Gastrocnemius medialis (tissue), 4 donors: Measurements from ENCODE around the gene FOXP2. TPM values are rescaled to one million over a fixed set of nuclear protein-coding genes. Genes with fewer than 3 reads are reported as not detected.

Experiments
- ATAC-seq, 2 donors: fragments of 150-250 bp; one replicate each; pipeline ENCODE4 v1.9.1; 2016
- DNase-seq, 2 donors: peaks; one replicate each; pipeline ENCODE4 v3.0.0-alpha.2; 2019
- H3K27ac ChIP-seq, 4 donors: fragments of 200-600 bp; sonication (generic); 1 replicate in 1 of 4; 2 replicates in 3 of 4; pipeline ENCODE4 v1.5.1; 2016 to 2018; ENCODE audit warnings: mild to moderate bottlenecking in 2 of 4, moderate library complexity in 1 of 4
- H3K27me3 ChIP-seq, 3 donors: fragments of 200-600 bp; sonication (generic) in 2 of 3; 1 replicate in 1 of 3; 2 replicates in 2 of 3; pipeline versions ENCODE4 v1.5.1 to v1.6.0; 2016 to 2019; ENCODE audit warnings: mild to moderate bottlenecking in 1 of 3, moderate library complexity in 1 of 3
- H3K36me3 ChIP-seq, 2 donors: fragments of 200-600 bp; sonication (generic) in 1 of 2; one replicate each; pipeline ENCODE4 v1.5.1; 2017 to 2018
- H3K4me1 ChIP-seq, 2 donors: fragments of 200-600 bp; sonication (generic) in 1 of 2; one replicate each; pipeline ENCODE4 v1.5.1; 2016 to 2017; ENCODE audit warnings: mild to moderate bottlenecking in 2 of 2
- H3K4me3 ChIP-seq, 4 donors: fragments of 200-600 bp; sonication (generic) in 3 of 4; 1 replicate in 1 of 4; 2 replicates in 3 of 4; pipeline ENCODE4 v1.5.1; 2016 to 2019; ENCODE audit warnings: mild to moderate bottlenecking in 2 of 4
- H3K9me3 ChIP-seq, 3 donors: fragments of 200-600 bp; sonication (generic) in 2 of 3; 1 replicate in 1 of 3; 2 replicates in 2 of 3; pipeline ENCODE4 v1.5.1; 2016 to 2019
- CTCF ChIP-seq, 5 experiments: fragments of 450-650 bp in 3 of 5; fragments of 200-600 bp in 2 of 5; sonication (generic) in 2 of 5; IDR thresholded peaks in 4 of 5; conservative IDR thresholded peaks in 1 of 5; 1 replicate in 4 of 5; 2 replicates in 1 of 5; pipeline ENCODE4 v1.5.1; 2016 to 2019; ENCODE audit warnings: antibody characterized with exemption in 5 of 5, mild to moderate bottlenecking in 3 of 5, moderate library complexity in 3 of 5
- POLR2A ChIP-seq, 2 donors: fragments of 450-650 bp; IDR thresholded peaks; one replicate each; pipeline ENCODE4 v1.6.1; 2017; ENCODE audit warnings: antibody characterized with exemption in 2 of 2, mild to moderate bottlenecking in 2 of 2, moderate library complexity in 2 of 2
- in situ Hi-C, 4 donors: fragments of 200-750 bp; cut with MboI; loops; one replicate each; pipeline versions ENCODE4 v1.15.0 to v1.8.0; 2017; ENCODE audit warnings: low sequenced_read_pairs in 4 of 4
- intact Hi-C: fragments of 100-400 bp; cut with DNase I; formaldehyde crosslinking; loops from one replicate; pipeline ENCODE4 v1.15.1; 2023; ENCODE audit warnings: low total_unique reads
- total RNA-seq, 4 donors: library from RNA; depleted of rRNA; stranded (reverse); fragments of >200 nt; gene quantifications; one replicate each; pipeline versions ENCODE4 v1.1.0 to v1.2.3, GENCODE V29; 2016

The FOXP2 gene
- total RNA-seq, 4 donors from 2014 or later: 4.9 to 16.9 (median 7.5) TPM

- DNase-seq (no peak), ATAC-seq (no peak)
- no peak overlapping the region for H3K4me3 ChIP-seq
- in situ Hi-C loops (no loop called here), intact Hi-C loops (no loop called here)
- no peak overlapping the region for H3K27ac ChIP-seq
- TF ChIP-seq POLR2A (IDR thresholded peaks at IDR 0.05) (no peak), CTCF (IDR thresholded peaks at IDR 0.05 in 4 of 5, conservative IDR thresholded peaks at IDR 0.05 in 1 of 5) (no peak)
- no peaks in the 10 kb centered on the region for H3K9me3 ChIP-seq
- H3K27me3 ChIP-seq: no peaks in the 10 kb centered on the region
- no peaks in the 10 kb centered on the region for H3K36me3 ChIP-seq
- no peaks in the 10 kb centered on the region for H3K4me1 ChIP-seq
Observed at GRCh38 chr7:114671563-114672123, 257.0 kb downstream of the FOXP2 start.

- Histone ChIP-seq H3K4me1 (no peaks in the 10 kb centered on the region), H3K9me3 (no peaks in the 10 kb centered on the region), H3K4me3 (no peak overlapping the region), H3K27me3 (no peaks in the 10 kb centered on the region), H3K36me3 (no peaks in the 10 kb centered on the region), H3K27ac (no peak overlapping the region)
- no peak for ATAC-seq
- DNase-seq: no peak
- TF ChIP-seq CTCF (IDR thresholded peaks at IDR 0.05 in 4 of 5, conservative IDR thresholded peaks at IDR 0.05 in 1 of 5) (no peak), POLR2A (IDR thresholded peaks at IDR 0.05) (no peak)
- in situ Hi-C loops (no loop called here), intact Hi-C loops (no loop called here)
Observed at GRCh38 chr7:114678116-114678515, 263.5 kb downstream of the FOXP2 start.

GRCh38 chr7:114687238-114687637 is 272.6 kb downstream of the FOXP2 start:
- Histone ChIP-seq H3K4me3 (no peak overlapping the region), H3K9me3 (no peaks in the 10 kb centered on the region), H3K27me3 (no peaks in the 10 kb centered on the region), H3K36me3 (no peaks in the 10 kb centered on the region), H3K27ac (no peak overlapping the region), H3K4me1 (no peaks in the 10 kb centered on the region)
- in situ Hi-C loops (no loop called here), intact Hi-C loops (no loop called here)
- DNase-seq (no peak), ATAC-seq (no peak)
- no peak for TF ChIP-seq CTCF (IDR thresholded peaks at IDR 0.05 in 4 of 5, conservative IDR thresholded peaks at IDR 0.05 in 1 of 5)
- TF ChIP-seq POLR2A (IDR thresholded peaks at IDR 0.05): no peak

- Histone ChIP-seq H3K27me3 (no peaks in the 10 kb centered on the region), H3K27ac (no peak overlapping the region), H3K4me3 (no peak overlapping the region), H3K4me1 (no peaks in the 10 kb centered on the region), H3K9me3 (no peaks in the 10 kb centered on the region), H3K36me3 (no peaks in the 10 kb centered on the region)
- DNase-seq: no peak
- intact Hi-C loops: no loop called here
- in situ Hi-C loops: no loop called here
- TF ChIP-seq CTCF (IDR thresholded peaks at IDR 0.05 in 4 of 5, conservative IDR thresholded peaks at IDR 0.05 in 1 of 5) (no peak), POLR2A (IDR thresholded peaks at IDR 0.05) (no peak)
- ATAC-seq: no peak
Observed at GRCh38 chr7:114688443-114689055, 273.9 kb downstream of the FOXP2 start.

- Histone ChIP-seq H3K9me3 (no peaks in the 10 kb centered on the region), H3K27me3 (no peaks in the 10 kb centered on the region), H3K4me1 (no peaks in the 10 kb centered on the region), H3K4me3 (no peak overlapping the region), H3K36me3 (no peaks in the 10 kb centered on the region), H3K27ac (no peak overlapping the region)
- ATAC-seq: no peak
- DNase-seq: no peak
- TF ChIP-seq CTCF (IDR thresholded peaks at IDR 0.05 in 4 of 5, conservative IDR thresholded peaks at IDR 0.05 in 1 of 5): no peak
- TF ChIP-seq POLR2A (IDR thresholded peaks at IDR 0.05): no peak
- intact Hi-C loops: no loop called here
- in situ Hi-C loops: no loop called here
Observed at GRCh38 chr7:114689406-114689805, 274.8 kb downstream of the FOXP2 start.
